GM18508 (cell line): ENCODE measurements around the gene SLIT1.

Experiments
- ATAC-seq: cut with Tn5 transposase; IDR thresholded peaks from one replicate; pipeline ENCODE4 v1.9.1; 2021; ENCODE audit warnings: moderate number of reproducible peaks; ENCODE audit not compliant: insufficient read depth, unreplicated experiment

The SLIT1 gene

DNA sequence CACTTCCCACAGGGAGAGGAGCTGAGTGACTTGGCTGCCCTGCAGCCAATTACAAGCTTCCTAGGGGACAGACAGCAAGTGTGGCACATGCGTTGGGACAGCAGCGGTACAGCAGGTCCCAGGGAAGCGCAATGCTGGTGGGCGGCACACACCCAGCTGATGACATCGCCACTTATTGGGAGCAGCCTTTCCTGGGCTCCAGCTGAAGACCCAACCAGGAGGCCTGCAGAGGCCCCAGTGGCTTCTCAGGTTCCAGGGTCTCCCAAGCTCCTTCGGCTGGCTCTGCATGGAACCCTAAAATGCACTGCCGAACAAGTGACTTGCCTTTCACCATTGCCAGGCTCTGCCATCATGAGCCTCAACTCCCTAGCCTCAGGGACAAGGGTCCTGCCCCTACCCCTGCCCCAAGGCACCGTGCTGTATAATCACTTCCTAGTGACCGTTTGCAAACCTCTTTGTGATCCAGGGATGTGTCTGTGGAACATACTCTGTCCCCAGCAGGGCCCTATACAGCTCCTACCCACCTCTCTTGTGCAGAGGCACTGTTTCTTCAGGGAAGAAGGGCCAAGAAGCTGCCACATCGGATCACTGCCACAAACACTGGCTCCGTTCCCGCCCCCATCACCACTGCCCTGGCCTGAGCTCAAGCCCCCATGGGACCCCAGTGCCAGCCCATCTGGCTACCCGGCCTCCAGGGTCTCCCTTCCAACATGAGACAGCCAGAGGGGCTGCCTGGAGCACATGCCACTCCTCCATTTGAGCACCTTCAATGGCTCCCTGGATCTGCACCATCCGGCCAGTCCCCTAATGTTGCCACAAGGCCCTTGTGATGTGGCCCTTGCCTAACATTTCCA is 19.3 kb upstream of the SLIT1 start:
- no peak for ATAC-seq

DNA sequence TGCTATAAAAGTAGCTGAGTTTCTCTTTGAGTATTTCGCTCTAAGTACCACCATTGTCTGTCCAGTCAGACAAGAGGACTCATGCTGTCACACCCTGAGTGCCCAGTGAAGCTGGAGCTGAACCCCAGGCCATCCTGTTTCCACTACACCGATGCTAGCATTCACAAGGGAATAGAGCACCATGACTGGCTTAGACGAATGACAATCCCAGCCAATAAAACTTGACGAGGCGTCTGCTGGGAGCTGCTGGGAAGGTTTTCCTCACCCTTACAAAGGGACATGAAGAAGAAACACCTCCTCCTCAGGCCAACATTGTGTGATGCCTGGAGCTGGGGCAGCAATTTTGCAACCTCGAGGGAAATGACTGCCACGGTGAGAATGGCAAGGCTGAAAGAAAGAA is 17.5 kb upstream of the SLIT1 start:
- no peak for ATAC-seq

DNA sequence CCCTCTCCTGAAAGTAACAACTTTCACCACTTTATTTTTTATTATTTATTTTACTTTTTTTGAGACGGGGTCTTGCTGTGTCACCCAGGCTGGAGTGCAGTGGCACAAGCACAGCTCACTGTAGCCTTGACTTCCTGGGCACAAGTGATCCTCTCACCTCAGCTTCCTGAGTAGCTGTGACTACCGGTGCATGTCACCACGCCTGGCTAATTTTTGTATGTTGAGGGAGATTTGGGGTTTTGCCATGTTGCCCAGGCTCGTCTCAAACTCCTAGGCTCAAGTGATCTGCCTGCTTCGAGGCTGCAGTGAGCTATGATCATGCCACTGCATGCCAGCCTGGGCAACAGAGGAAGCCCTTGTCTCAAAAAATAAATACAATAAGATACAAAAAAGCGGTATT is 14.9 kb upstream of the SLIT1 start:
- no peak for ATAC-seq

DNA sequence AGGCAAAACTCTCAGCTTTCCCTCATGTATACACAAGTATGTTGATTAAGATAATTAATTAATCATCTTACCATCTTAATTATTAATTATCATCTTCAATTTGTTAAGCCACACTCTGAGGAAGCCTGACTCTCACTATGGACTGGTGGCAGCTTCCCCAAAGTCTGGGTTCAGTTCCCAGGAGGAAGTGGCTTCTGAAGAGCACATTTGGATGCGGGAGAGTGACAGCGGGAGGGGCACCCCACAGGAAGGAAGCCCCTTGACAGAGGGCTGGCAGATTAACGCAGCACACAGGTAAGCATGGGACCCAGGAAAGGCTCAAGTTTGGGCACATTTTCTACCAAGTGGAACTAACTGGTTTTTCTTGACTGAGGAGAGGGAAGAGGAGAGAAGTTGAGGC is 13.4 kb upstream of the SLIT1 start:
- ATAC-seq = no peak

DNA sequence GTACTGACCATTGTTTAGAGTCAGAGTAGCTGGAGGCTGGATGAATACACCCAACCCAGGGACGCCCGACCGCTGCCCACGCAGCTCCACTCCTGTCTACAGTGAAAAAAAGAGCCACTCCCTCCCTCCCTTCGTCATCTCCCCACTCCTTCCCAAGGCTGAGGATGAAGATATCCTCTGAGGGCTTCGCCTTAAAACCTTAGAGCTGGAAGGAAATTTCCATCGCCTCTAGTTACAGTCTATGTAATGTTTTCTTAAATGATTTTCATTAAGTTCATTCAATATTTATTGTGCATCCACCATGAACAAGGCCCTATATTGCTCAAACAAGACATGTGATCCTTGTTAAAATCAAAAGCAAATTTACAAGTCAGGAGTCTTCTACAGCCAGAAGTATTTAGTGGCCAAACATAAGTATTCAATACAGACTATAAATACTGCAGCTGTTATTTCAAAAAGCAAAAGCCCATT is 11.3 kb upstream of the SLIT1 start:
- no peak for ATAC-seq

DNA sequence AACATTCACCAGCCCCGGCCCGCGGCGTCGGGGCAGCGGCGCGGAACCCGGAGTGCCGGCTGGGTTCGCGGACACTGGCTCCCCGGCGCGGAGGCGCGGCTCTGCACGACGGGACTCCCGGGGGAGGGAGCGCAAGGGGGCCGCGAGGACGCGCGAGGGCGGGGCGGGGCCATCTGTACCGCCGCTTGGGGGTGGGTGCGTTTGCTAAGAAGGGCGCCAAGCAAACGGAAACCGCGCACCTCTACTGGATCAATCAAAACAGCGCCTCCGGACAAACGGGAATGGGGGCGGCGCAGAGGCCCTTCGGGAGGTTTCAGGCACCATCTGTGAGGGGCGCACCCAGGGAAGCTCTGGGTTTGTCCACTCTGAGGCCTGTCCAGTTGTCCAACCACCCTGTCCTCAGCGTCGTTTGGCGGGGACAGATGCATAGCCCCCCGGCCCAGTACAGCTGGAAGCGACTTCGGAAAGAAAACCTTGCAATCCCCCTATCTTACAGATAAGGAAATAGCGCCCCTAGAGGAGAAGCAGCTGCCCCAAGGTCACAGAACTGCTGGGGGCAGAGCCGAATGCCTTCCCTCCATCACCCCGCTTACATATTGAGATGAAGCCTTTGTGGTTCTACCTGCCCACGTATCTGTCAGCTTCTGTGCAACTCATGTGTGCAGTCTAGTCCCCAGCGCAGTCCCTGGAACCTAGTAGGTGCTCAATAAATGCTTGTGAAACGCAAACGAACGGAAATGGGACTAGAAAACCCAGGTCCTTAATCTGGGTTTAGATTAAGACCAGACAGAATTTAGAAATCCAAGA is 10.7 kb upstream of the SLIT1 start:
- ATAC-seq = no peak

DNA sequence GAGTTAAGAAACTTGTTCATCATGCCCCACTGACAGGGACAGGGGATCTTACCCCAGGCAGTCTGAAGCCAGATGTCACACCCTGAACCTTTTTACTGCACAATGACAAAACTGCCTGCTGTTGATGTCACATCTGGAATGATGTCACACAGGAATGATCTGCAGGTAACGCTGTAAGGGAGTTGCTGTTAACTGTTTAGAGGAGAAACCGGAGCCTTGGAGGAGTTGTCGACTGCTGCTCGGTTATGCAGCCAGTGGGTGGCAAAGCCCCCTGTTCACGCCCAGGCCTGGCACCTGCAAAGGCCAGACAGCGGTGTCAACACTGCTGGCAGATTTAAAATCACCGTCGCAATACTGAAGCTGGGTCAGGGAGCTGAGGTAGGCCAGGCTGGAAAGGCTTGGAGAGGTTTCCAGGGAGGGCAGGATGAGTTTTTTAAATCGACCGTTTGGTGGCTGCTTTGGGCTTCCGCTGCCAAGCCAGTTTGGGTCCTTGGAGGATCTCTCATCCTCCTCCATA is 10.0 kb upstream of the SLIT1 start:
- ATAC-seq = no peak

DNA sequence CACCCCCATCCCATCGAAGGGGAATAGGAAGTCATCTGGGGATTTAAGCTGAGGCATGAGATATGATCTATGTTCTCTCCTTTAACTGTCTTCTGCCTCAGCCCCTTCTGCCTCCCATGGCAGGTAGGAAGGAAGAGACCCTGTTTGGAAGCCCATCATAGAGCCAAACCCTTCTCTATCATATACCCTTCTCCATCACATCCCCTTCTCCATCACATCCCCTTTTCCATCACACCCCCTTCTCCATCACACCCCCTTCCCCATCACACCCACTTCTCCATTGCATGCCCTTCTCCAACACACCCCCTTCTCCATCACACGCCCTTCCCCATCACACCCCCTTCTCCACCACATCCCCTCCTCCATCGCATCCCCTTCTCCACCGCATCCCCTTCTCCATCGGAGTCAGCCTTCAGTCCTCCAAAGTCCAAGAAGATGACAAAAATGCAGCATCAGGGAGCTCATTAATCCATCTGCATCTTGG is 7.2 kb upstream of the SLIT1 start:
- ATAC-seq = no peak

DNA sequence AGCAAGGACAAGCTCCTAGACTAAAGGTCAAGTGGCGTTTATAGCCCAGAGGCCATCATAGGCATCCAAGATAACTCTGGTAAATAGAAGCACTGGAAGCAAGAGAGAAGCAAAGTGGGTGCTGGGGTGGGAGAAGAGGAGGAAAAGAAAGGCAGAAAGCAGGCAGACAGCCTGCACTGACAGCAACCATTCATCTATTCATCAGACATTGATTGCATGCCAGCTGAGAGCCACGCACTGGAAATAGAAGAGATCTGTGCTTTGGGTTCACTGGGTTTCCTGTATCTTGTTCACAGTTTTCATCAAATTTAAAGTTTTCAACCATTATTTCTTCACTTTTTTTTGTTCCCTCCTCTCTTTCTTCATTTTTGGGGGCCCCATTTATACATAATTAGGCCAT is 4.7 kb upstream of the SLIT1 start:
- no peak for ATAC-seq

DNA sequence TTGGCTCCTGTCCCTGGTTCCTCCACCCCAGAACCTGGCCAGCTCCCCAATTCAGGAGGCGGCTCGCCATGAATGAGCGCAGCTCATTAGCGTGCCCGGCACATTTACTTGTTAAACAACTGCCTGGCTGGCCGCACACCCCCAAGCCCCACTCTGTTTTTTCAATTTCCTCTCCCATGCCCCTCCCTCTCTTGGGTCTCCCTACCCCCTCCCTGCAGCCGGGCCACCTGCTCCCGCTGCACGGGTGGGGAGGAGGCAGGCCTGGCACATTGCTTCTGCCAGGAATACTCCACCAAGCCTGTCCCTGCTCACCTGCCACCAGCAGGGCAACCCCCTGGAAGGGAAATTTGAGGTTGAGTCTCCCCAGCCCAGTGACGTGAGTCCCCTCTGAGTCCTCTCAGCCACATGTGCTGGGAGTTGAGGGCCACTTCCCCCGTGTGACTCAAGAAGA is 2.5 kb upstream of the SLIT1 start:
- ATAC-seq = no peak

DNA sequence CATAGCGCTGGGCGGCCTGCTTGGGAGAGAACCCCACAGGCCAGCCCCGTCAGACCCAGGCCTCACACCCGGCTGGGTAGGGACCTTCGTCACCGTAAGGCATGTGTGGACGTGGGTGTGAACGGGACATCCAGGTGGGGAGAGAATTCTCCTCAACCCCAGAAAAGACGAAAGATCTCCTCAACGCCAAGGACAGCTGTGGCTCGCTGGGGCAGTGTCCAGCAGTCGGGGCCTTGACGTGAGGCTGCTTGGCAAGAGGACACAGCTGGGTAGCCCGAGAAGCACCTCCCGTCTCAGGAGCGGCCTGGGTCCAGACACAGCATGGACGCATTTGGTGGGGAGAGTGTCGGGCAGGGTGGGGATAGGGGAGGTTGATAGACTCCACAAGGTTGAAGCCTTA is 1.2 kb upstream of the SLIT1 start:
- ATAC-seq = no peak

DNA sequence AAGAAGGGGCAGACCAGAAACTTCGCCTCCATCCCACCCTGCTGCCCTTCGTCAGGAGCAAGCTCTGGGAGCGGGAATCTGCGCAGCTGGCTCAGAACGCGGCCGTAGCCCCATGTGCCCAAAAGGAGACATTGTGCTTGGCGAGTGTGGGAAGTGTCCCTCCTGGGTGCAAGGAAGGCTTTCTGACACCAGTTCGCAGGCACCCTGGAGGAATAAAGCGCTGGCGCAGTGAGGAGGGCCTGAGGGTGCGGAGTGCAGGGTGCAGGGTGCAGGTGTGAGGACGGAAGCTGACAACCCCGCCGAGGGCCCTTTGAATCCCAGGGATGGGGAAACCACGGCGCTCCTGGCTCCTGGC is 811 bp downstream of the SLIT1 start:
- no peak for ATAC-seq

DNA sequence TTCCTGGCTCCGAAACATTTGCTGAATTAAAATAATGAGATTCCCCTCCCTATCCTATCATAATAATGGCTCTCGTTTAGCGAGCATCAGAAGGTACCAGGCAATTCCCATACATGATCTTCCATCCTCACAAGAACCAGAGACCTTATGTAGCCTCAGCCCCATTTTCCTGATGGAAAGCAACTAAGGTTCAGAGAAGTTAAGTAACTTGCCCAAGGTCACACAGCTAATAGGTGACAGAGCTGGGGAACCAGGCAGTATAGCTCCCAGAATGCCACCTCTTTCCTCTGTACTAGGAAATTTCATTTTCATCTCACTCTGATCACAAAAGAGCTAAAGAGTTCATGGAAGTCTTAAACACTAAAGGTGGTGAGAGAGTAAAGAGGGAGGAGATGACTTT is 2.4 kb downstream of the SLIT1 start:
- ATAC-seq = no peak

DNA sequence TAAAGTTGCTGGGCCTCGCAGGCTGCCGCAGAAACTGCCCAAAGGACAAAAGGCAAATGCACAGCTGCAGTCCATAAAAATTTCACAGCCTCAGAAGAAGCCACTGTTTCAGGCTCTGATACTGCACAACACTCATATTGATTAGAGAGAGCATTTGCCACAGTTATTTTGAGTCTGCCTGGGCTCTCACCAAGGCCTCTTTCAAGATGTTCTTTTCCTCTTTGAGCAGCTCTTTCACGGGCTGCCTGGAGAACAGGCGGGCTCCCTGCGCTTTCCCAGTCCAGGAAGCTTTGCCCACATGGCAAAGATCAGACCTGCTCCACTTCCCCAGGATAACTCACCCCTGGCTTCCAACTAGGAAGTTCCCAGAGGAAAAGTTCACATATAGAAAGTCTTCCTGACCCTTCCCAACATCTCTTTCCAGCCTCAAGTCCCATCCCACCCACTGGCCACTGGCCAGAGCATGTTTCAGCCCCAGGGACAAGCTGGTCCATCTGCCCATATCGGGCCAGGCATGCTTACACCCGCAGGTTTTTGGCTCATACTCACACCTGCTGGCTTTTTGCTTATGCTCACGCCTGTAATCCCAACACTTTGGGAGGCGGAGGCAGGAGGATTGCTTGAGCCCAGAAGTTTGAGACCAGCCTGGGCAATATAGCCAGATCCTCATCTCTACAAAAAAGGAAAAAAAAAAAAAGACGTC is 3.3 kb downstream of the SLIT1 start:
- no peak for ATAC-seq

DNA sequence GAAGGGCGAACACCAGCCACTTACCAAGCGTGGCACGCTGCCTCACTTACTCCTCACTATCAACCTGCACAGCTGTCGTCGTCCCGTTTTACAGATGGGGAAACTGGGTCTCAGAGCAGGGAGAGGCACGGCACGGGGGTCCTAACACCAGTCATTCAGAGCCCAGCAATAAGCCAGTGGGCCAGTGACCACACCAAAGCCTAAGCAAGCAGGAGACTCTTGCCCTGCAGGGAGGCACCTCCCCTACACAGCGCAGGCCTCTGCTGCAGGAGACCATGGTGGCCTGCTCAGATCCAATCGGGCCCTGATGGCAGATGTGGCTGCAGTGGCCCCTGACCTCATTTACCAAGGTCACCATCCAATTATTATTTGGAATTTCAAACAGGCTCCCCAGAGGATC is 4.8 kb downstream of the SLIT1 start:
- ATAC-seq = no peak

DNA sequence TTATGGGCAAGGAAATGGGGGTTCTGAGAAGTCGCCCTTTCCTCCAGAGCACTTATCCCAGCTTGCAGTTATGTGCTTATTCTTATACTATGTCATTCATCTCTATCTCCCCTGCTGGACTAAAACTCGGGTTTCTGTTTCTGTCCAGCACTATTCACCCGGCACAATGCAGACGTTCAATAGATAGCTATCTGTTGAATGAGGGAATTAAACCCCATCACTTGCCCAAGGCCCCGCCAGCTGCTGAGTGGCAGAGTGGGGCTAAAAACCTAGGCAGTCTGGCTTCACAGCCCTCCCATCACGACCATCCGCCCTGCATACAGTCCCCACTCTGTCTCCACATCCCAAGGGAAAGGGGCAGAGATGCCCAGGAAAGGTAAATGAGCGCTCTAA is 5.4 kb downstream of the SLIT1 start:
- ATAC-seq = no peak

DNA sequence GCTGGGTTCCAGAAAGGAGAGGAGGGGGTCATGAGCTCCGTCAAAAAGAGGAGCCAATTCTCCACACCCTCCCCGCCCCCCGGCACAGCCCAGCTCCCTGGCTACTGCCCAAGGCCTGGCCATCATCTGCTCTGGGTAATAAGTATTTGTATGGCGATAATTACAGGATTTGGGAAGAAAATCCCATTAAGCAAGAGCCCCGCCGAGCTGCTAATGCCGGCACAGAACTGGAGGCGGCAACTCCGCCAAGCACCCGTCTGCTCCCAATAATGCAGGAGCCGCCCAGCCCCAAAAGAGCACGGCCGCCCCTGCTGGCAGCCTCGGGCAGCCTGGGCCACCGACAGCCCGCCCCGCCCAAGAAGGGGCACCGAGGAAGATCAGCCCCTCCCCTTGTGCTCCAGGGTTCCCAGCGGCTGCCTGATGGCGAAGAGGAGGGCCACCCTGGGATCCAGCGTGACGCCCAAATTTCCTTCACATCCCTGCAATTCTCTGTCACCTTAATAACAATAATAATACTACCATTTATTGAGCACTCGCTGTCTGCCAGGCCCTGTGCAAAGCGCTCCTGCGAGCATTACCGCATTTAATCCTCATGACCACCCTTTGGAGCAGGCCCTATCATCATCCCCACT is 5.9 kb downstream of the SLIT1 start:
- ATAC-seq = no peak

DNA sequence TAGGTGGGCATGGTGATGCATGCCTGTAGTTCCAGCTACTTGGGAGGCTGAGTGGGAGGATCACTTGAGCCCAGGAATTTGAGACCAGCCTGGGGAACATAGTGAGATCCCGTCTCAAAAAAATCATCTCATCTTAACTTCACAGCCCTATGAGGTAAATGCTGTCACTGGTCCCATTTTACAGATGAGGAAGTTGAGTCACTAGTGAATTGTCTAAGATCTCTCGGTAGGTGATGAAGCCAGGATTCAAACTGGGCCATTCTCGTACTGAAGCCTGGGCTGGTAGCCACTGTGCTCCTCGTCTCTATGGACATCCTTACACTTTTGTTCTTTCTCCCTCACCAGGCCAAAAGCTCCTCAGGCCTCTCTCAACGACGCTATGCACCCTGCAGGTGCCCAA is 6.4 kb downstream of the SLIT1 start:
- no peak for ATAC-seq

DNA sequence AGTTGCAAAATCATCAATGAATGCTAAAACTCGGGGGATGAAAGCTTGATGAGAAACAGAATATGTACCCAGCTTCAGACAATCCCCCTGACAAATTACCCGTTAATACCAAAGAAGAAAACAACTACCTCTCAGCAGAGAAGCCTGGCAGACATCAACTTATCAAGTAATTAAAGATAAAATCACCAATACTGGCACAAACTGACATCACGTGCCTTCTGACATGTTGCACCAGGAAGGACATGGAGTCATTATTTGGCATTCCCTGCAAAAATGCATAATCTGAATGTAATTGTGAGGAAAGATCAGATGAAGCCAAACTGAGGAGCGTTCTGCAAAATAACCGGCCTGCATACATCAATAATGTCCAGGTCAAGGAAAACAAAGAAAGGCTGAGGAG is 7.7 kb downstream of the SLIT1 start:
- ATAC-seq = no peak

DNA sequence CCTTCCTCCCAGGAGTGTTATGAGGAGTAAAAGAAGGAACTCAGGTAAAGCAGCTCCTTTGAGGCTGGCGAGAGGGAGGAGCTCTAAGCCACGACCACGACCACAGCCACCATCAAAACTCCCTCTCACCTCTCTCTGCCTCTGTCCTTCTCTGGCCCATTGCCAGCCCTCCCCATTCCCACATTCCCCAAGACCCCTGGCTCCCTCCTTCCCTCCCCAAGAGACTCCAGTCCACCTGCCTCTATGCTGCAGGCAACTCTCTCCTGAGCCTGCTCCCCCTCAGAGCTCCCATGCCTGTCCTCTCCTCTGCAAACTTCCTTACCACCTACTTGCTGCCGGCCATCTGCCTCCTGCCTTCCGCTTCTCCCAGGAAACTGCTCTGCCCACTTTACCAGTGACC is 9.5 kb downstream of the SLIT1 start:
- no peak for ATAC-seq
